ENCODE data around the gene REPIN1. TPM values are rescaled to one million over a fixed set of nuclear protein-coding genes. Genes with fewer than 3 reads are reported as not detected.

REPIN1 gene
- total and polyA plus RNA-seq, 9 of the 15 experiments (the other 6 are each of a cell fraction or from before 2014, with no cell fraction given), result 8.1 to 283 (median 94.3) TPM

- TF ChIP-seq PBX2 (CRISPR knock-in tag; IDR thresholded peaks at IDR 0.05; ENCODE audit: low read depth), result no peak
- no peak for TF ChIP-seq PBX2 (tag; conservative IDR thresholded peaks at IDR 0.05; ENCODE audit: low read depth)
- no peak for TF ChIP-seq ZNF133 (CRISPR knock-in tag; IDR thresholded peaks at IDR 0.05)
- TF ChIP-seq CHD4 (IDR thresholded peaks at IDR 0.05; ENCODE audit: insufficient read depth, insufficient replicate concordance, low read depth, low read length, poor library complexity, severe bottlenecking), result no peak
- no peak for TF ChIP-seq ZNF699 (CRISPR knock-in tag; IDR thresholded peaks at IDR 0.05; ENCODE audit: insufficient replicate concordance)
- TF ChIP-seq HMGN3 (IDR thresholded peaks at IDR 0.05; ENCODE audit: borderline replicate concordance, extremely low read depth, insufficient read length, low read depth, low read length), result no peak
- TF ChIP-seq SFPQ (IDR thresholded peaks at IDR 0.05; ENCODE audit: low read depth, low read length), result no peak
- no peak for TF ChIP-seq TAF15 (IDR thresholded peaks at IDR 0.05; ENCODE audit: low read depth, low read length)
- no peak for TF ChIP-seq PPARD (CRISPR knock-in tag; IDR thresholded peaks at IDR 0.05)
- TF ChIP-seq SREBF1 (IDR thresholded peaks at IDR 0.05; ENCODE audit: borderline replicate concordance, low read depth, low read length), result no peak
- TF ChIP-seq FOXK1 (CRISPR knock-in tag; IDR thresholded peaks at IDR 0.05; ENCODE audit: borderline replicate concordance), result no peak
- TF ChIP-seq ZNF316 (IDR thresholded peaks at IDR 0.05), result no peak
- TF ChIP-seq SIRT6 (IDR thresholded peaks at IDR 0.05; ENCODE audit: low read depth, low read length), result no peak
- TF ChIP-seq HBP1 (CRISPR knock-in tag; IDR thresholded peaks at IDR 0.05), result no peak
- TF ChIP-seq SNIP1 (IDR thresholded peaks at IDR 0.05; ENCODE audit: low read depth), result no peak
- TF ChIP-seq NCOR1 (IDR thresholded peaks at IDR 0.05), result no peak
- TF ChIP-seq SAFB2 (IDR thresholded peaks at IDR 0.05; ENCODE audit: borderline replicate concordance, low read depth, low read length, severe bottlenecking), result no peak
- TF ChIP-seq CREB3 (tag; conservative IDR thresholded peaks at IDR 0.05; ENCODE audit: low read depth), result peak; percentile 69
Measured at GRCh38 chr7:150404172-150404804, 35.7 kb downstream of the REPIN1 start (continued).

Data from K562 (cell line).